Transverse colon (tissue), 4 donors: ENCODE data around the gene RSRP1.
"Not testable (repeated sequence)": the region's sequence is repeated elsewhere in the genome, so short reads cannot be mapped to it uniquely, and the experiment has no call there.

Experiments used
- CTCF ChIP-seq, 5 experiments: fragments of 200-600 bp in 3 of 5; fragments of 450-650 bp in 2 of 5; sonication (generic) in 3 of 5; IDR thresholded peaks; 1 replicate in 2 of 5; 2 replicates in 3 of 5; pipeline ENCODE4 v1.5.1; 2016 to 2017; ENCODE audit warnings: antibody characterized with exemption in 5 of 5, inconsistent platforms in 3 of 5, mild to moderate bottlenecking in 2 of 5, moderate library complexity in 1 of 5
- POLR2A ChIP-seq: fragments of 450-650 bp; IDR thresholded peaks from one replicate; pipeline ENCODE4 v1.6.1; 2016; ENCODE audit warnings: antibody characterized with exemption, mild to moderate bottlenecking, moderate library complexity
- POLR2AphosphoS5 ChIP-seq, 3 donors: sonication (generic); formaldehyde crosslinking; IDR thresholded peaks; one replicate each; pipeline ENCODE4 v1.6.1; 2016; ENCODE audit warnings: antibody characterized with exemption in 3 of 3

- TF ChIP-seq CTCF (IDR thresholded peaks at IDR 0.05); POLR2A; POLR2AphosphoS5 (IDR thresholded peaks at IDR 0.05): not testable (repeated sequence)
Measured at GRCh38 chr1:25268143-25268760, 21.0 kb upstream of the RSRP1 start.
